Measurements from ENCODE around the gene PHOSPHO2.

GRCh38 chr2:169704160-169704708, 10.0 kb downstream of the PHOSPHO2 start:
- TF ChIP-seq CTCF (IDR thresholded peaks at IDR 0.05) (no peak), POLR2AphosphoS5 (IDR thresholded peaks at IDR 0.05) (no peak), POLR2A (IDR thresholded peaks at IDR 0.05) (no peak)
